GOT3 (cell line): Measurements from ENCODE around the gene GCLC.
"Not testable (repeated sequence)": the region's sequence is repeated elsewhere in the genome, so short reads cannot be mapped to it uniquely, and the experiment has no call there.

ENCODE experiments used
- DNase-seq: peaks from one replicate; lab custom pipeline; 2025; ENCODE audit warnings: mixed read lengths; lab: John Stamatoyannopoulos, UW

Gene GCLC

DNA sequence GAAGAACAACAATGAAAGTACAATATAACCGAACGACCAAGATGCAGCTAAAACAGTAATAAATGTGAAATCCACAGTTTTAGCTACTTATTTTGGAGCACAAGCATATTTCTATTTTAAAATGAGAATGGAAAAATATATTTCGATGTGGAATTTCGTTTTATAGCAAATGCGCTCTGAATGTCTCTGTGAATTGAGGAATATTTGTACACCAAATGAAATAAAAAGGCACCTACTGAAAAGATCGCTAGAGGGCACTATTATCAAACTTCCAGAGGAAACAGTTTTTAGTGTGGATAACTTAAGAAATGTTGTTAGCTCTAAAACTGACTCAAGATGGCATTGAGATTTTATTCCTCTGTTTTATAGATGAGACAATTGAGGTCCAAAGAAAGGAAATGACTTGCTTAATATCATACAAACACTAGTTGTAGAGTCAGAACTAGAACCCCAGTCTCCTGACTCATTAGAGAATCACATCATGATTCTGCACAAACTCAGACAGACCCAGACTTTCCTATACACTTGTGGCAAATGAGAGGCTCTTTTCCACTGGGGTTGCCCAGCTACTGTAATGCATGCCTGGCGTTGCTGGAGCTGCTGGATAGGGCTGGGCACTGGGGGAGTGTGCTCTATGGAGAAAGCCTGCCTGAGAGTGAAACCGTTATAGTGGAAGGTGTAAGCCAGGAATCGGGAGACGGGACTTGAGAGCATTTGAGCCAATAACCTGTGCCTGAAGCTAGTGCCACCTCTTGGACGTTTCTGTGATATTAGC is 51.9 kb downstream of the GCLC start:
- no peak for DNase-seq

DNA sequence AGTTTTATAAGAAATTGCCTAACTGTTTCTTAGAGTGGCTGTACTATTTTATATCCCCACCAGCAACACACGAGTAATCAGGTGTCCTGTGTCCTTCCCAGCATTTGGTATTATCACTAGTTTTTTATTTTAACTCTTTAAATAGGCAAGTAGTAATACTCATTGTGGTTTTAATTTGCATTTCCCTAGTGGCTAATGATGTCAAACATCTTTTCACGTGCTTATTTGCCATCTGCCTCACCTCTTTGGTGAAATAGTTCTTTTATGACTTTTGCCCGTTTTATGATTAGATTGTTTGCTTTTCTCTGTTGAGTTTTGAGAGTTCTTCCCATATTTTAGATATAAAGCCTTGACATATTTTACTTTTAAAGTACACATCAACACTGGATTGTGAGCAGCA is 57.8 kb downstream of the GCLC start:
- no peak for DNase-seq

DNA sequence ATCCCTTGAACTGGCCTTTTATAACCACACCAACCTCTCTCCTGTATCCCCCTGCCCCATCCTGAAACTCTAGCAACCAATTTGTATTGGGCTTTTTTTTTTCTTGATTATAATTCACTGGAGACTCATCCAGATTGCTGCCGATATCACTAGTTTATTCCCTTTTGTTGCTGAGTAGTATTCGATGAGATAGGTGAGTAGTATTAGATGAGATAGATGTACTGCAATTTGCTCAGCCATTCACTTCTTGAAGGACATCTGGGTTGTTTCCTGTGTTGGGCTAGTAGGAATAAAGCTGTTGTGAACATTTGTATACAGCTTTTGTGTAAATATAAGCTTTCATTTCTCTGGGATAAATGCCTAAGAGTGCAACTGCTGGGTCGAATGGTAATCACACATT is 58.2 kb downstream of the GCLC start:
- DNase-seq = no peak

DNA sequence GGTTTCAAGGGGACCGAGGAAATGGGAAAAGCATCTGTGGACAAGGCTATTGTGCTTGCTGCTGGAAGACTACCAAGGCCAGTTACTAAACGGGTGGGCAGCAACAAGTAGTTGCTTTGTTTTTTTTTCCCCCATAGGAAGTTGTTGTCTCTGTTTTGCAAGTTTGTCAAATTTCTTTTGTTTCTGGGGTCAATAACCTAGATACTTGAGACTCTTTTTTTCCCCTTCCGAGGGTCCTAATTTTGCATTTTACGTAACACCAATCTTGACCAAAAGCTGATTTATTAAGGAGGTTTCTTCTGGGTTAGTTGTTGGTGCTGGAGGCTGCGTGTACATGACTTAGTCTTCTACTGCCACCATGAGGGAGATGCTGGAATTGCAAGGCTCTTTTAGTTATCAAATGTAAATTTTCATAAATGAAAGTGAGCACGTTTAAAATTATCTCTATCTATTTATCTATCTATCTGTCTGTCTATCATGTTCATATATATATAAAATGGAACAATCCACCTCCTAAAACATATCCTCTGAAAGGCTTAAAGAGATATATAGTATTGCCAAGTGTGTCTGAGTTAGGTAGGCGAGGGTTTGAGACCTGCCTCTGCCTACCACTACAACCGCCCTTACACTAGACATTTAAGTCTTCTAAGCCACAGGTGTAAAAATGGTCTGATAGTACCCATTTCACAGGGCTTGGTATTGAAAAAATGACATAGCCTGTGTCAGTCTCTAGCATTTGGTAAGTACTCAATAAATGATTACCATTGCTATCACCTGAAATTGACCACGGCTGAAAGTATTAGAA is 60.2 kb downstream of the GCLC start:
- no peak for DNase-seq

DNA sequence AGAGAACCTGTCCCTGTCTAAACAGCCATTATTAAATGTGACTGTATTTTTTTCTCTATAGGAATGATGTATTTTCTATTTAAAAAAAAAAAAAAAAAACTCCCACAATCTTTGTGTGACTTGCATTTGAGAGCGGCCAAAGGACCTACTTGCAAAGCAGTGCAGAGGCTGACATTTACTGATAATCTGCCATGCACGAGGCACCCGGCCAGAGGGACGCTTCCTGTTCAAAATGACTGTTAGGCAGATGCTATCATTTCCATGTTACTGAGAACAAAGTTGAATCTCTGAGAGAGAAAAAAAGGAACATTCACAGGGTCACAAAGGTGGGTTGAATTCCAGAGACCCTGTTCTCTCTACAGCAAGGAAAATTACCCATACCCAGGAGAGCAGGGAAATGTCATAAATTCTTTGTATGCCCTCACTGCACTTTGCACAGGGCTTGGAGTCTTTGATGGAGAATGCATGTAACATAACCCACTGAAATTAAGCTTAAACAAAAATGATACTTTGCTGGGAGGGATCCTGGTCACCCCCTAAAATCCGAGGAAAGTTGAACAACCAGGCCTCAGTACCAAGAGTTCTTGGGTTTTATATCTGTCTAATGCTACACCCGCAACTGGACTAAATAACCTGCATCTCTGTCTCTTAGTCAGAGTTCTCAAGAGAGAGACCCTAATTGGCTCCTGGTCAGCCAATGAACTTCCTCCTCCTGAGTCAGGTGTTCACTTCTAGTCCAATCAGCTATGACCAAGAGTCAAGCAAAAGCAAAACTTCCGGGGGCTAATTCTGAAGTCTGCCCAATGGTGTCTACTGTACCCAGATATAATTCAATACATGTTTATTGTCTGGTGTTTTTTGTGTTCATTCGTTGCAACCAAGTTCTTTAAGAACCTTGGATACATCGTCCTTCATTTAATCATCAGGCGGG is 61.2 kb downstream of the GCLC start:
- no peak for DNase-seq

DNA sequence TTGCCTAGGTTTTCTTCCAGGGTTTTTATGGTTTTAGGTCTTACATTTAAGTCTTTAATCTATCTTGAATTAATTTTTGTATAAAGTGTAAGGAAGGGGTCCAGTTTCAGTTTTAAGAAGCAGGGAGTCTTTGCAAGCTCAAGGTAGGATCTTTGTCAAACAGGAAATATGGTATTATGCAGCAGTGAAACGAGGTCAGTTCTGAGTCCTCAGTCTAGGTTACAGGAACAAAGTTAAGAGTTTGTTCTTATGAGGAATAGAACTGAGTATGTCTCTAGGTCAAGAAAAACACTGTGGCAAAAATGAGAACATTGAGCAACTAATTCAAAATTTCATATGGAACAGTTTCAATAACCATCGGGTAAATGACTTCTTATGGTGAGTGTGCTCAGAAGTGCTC is 63.6 kb downstream of the GCLC start:
- no peak for DNase-seq

DNA sequence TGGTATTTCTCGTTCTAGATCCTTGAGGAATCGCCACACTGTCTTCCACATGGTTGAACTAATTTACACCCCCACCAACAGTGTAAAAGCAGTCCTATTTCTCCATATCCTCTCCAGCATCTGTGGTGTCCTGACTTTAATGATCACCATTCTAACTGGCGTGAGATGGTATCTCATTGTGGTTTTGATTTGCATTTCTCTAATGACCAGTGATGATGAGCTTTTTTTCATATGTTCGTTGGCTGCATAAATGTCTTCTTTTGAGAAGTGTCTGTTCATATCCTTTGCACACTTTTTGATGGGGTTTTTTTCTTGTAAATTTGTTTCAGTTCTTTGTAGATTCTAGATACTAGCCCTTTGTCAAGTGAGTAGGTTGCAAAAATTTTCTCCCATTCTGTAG is 64.1 kb downstream of the GCLC start:
- not testable (repeated sequence) for DNase-seq

DNA sequence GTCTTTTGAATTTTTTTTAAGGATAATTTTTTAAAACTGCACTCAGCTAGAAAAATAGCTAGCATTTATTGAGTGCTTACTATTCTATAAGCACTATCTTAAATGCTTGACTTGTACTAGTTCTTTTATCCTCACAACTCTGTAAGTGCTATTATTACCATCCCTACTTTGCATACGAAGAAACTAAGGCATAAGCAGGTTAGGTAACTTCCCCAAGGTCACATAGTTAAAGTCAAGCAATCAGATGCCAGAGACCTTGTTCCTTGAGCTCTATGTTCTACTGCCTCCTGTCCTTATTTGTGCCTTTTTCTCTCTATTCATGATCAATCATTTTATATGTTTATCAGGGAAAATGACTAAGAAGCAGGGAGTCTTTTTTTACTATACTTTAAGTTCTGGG is 65.0 kb downstream of the GCLC start:
- no peak for DNase-seq

DNA sequence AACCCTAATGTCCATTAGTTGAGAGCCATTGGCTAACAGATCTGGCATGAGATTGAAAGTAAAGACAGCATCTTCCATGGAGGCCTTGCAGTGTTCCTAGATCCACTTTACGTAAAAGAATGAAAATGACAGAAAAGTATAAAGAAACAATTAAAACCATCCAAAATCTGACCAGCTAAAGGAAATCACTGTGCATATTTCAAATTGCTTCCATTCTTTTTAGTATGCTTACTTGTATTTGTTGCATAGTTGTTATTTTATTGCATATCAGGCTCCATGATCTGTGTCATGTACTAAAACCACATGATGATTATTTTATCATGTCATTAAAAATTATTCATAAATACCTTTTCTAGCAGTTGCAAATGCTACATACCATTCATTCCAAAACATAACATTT is 67.9 kb downstream of the GCLC start:
- no peak for DNase-seq

DNA sequence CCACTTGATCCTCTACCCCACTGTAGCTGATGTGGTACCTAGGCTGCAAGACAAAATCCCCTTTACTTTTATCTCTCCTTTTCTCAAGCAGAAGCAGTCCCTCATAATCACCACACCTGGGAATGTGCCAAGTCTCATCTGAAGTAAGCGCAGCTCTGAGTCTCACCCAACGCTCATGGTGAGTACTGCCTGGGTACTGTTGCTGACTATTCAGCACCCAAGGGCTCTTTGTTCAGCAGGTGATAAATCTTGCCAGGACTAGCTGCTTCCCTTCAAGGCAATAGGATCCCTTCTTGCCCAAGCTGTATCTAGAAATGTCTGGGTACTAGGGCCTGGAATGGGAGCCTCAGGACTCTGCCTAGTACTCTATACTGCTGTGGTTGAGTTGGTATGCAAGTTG is 70.9 kb downstream of the GCLC start:
- DNase-seq = no peak

DNA sequence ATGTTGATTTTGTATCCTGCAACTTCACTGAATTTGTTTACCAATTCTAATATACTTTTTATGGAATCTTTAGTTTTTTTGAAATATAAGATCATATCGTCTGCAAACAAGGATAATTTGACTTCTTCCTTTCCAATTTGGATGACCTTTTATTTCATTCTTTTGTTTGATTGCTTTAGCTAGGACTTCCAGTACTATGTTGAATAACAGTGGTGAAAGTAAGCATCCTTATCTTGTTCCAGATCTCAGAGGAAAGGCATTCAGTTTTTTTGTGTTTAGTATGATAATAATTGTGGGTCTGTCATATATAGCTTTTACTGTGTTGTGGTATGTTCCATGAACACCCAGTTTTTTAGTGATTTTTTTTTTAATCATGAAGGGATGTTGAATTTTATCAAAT is 75.7 kb downstream of the GCLC start:
- DNase-seq = no peak

DNA sequence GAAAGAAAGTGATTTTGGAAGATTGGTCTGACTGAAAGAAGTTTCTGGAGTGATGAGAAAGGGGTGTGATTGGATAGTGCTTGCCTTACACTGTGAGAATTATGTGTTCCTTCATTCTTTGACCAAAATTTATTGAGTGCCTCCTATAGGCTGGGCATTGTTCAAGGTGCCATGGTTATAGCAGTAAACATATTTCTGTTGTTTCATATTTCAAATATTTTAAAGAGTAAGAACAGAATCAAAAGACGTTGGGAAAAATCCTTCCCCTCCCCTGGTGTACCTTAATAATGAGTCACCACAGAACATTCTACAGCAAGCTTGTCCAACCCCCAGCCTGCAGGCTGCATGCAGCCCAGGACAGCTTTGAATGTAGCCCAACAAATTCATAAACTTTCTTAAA is 78.6 kb downstream of the GCLC start:
- no peak for DNase-seq

DNA sequence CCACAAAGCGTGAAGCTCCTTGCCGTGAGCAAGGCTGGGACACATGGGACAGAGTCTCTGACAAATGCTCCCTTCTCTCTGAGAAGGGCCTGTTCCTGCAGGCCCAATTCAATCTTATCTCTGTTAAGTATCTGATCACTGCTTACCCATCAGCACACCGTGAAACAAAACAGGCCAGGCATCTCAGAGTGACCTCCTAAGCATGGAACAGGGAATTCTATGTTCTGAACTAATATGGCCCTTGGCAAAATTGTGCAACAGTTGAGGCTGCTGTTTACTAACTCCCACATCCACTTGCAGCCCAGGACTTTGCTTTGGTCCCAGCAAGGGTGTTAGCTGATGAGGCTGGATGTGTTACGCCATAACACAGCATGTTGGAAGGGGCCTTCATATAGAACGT is 79.2 kb downstream of the GCLC start:
- DNase-seq = no peak

DNA sequence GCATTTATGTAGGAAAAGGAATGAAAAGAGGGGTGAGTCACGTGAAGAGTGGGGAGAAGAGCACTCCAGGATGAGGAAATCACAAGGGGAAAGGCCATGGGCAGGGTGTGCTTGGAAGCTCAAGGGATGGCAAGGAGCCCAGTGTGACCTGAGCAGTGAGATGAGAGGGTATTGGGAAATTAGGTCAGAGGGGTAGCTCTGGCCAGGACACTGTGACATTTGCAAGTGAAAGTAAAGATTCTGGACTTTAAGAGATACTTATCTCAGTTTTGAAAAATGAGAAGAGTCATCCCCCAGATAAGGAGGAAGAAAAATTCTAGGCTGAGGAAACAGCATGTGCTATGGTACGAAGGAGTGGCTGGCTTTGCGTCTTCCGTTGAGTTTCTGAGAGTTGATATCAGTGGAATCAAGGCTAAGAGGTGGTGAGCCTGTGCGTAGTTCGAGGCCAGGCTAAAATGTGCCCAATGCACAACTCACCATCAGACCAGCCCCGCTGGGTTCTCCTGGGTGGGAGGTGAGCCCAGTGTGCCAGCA is 79.9 kb downstream of the GCLC start:
- DNase-seq = no peak

DNA sequence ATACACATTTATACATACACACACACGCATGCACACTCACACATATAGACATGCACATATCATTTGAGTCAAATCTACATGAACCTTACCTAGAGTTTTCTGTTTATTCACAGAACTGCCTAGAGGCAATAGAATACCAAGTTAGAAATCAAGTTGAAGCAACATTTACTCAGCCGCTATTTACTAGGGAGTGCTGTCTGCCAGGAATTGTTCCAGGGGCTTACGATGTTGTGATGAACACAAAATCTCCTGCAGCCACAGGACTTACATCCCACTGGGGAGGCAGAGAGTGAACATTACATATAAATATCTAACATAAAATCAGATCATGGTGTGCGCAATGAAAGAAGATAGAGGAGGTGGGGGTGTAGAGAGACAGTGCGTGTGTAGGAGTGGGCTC is 80.4 kb downstream of the GCLC start:
- no peak for DNase-seq

DNA sequence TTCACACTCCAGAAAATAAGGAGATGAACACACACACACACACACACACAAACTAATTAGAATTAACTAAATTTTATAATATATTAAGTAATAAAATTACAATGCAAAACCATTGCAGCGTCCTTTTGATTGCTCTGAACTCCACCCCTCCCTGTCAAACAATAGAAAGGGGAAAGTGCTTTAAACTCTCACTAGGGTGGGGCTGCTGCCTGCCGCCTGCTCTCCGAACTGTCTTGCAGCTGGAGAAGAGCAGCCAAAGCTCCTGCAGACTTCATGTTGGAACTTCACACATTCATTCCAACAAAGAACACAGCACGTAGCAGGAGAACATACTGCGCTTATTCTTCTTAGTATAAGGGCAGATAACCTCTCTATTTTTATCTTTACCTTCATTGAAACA is 83.2 kb downstream of the GCLC start:
- DNase-seq = no peak

DNA sequence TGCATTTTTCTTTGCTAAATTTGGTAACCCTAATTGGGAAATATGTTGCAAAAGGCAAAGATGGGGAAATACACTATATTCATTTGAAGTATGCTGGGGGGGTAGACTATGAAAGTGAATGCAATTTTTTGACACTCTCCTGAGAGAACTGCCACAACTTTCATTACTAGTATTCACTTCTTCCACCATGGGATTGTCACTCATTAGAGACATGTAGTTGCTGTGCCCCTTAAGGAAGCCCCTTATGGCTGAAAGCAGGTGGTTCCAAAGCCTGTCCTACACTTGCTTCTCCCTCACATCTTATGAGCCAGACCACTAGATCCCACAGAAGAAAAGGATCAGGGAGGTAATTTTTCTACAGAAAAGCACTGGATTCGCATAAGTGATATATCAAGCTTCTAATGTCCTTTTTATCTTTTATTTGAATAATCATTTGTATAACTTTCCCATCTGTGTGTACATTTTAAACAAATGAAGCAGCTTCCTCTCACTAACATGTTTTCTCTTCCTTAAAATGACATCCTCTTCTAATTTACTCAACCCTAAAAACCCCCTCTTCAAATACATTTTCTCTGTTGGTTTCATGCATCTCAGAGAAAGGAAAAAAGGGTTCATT is 83.8 kb downstream of the GCLC start:
- no peak for DNase-seq

DNA sequence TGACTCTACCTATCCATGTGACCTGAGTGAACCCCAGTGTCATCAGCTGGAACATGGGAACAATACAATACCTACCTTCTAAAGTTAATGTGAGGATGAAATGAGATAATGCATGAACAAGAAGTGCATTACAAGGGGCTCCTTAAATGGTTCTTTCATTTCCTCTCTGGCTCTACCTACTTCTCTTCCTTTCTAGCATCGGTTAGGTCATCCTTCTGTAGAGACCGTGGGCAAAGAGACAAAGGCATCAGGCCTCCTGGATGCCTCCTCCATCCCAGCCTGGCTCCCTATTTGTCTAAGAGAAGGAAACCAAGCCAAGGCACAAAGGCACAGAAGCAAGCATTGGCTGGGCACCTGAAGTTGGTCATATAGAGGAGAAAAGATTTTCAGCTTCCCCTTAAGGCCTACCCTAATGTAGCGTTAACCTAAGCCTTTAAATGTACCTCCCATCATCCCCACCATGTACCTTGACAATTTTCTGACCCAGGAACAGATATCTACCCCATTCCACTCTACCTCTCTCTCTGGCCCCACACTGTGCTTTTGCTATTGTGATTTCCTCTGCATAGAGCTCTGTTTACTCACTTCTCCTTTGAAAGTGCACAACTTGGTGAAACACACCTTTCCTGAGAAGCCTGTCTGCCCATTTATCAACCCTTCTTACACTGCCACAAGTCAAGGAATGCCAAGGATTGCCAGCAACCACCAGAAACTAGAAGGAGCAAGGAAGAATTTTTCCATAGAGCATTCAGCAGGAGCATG is 86.6 kb downstream of the GCLC start:
- DNase-seq = no peak

DNA sequence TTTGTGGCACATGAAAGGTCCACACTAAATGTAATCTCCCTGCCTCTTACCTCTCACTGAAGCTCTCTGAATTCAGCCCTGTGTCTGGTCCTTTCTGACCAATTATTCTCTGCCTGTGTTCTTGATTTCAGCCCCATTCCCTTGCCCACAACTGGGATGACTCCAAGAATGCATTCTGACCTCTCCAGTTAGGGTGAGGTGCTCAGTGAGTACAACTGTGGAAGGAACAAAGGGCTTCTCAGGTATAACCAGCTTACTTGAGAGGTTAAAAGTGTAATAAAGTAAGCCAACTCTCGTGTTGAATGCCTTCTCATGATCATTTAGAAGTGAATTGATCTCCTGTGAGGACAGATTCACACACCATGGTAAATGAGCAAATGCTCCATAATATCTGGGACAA is 88.1 kb downstream of the GCLC start:
- DNase-seq = no peak

DNA sequence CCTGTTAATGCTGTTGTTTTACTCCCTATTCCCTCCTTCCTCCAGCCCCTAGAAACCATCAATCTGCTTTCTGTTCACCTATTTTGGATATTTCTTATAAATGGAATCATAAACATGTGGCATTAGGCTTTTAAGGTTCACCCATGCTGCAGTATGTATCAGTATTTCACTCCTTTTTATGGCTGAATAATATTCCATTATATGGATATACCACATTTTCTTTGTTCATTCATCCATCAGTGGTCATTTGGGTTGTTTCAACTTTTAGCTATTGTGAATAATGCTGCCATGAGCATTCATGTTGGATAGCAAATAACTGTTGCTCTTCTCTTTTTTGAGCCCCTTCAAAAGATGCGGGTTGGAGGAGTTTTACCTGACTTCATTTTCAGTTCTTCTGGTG is 89.2 kb downstream of the GCLC start:
- no peak for DNase-seq

DNA sequence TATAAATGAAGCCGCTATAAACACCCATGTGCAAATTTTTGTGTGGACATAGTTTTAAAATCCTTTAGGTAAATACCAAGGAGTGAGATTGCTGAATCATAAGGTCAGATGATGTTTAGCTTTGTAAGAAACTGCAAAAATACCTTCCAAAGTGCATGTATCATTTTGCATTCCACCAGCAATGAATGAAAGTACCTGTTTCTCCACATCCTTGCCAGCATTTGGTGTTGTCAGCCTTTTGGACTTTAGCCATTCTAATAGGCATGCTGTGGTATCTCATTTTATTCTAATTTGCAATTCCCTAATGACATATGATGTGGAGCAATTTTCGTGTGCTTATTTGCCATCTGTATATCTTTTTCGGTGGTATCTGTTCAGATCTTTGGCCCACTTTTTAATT is 93.7 kb downstream of the GCLC start:
- DNase-seq = no peak
